HL-60 (cell line): ENCODE measurements around the gene USP47.

Experiments used
- GABPA ChIP-seq: IDR thresholded peaks from 2 replicates; pipeline ENCODE4 v1.6.1; 2012; ENCODE audit warnings: low read depth
- TF ChIP-seq, protein P1 (sequence below): IDR thresholded peaks from one replicate; pipeline ENCODE4 v1.5.1; 2011; ENCODE audit warnings: low read length, control low read depth, inconsistent platforms; ENCODE audit not compliant: insufficient read depth
- TF ChIP-seq, protein P2 (sequence below): IDR thresholded peaks from 2 replicates; pipeline ENCODE4 v1.6.1; 2012; ENCODE audit warnings: low read depth; ENCODE audit not compliant: insufficient replicate concordance

DNA sequence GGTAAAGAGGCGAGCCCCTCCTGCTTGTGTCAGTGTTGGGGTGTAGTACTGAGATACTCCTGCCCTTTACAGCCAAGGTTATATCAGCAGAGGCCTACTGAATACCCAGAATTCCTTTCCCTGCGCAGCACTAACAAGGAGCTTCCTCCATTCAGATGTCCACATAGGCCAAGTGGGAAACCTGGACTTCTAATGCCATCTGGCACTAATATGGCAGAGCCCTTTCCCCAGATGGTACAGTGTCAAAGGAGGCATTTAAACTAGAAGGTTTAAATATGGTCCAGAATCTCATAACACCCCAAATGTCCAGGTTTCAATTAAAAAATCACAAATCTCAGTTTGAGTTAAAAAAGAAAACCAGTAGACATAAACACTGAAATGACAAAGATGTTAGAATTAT, 68.8 kb downstream of the USP47 start:
- TF ChIP-seq, protein P1, sequence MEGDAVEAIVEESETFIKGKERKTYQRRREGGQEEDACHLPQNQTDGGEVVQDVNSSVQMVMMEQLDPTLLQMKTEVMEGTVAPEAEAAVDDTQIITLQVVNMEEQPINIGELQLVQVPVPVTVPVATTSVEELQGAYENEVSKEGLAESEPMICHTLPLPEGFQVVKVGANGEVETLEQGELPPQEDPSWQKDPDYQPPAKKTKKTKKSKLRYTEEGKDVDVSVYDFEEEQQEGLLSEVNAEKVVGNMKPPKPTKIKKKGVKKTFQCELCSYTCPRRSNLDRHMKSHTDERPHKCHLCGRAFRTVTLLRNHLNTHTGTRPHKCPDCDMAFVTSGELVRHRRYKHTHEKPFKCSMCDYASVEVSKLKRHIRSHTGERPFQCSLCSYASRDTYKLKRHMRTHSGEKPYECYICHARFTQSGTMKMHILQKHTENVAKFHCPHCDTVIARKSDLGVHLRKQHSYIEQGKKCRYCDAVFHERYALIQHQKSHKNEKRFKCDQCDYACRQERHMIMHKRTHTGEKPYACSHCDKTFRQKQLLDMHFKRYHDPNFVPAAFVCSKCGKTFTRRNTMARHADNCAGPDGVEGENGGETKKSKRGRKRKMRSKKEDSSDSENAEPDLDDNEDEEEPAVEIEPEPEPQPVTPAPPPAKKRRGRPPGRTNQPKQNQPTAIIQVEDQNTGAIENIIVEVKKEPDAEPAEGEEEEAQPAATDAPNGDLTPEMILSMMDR = no peak
- TF ChIP-seq, protein P2, sequence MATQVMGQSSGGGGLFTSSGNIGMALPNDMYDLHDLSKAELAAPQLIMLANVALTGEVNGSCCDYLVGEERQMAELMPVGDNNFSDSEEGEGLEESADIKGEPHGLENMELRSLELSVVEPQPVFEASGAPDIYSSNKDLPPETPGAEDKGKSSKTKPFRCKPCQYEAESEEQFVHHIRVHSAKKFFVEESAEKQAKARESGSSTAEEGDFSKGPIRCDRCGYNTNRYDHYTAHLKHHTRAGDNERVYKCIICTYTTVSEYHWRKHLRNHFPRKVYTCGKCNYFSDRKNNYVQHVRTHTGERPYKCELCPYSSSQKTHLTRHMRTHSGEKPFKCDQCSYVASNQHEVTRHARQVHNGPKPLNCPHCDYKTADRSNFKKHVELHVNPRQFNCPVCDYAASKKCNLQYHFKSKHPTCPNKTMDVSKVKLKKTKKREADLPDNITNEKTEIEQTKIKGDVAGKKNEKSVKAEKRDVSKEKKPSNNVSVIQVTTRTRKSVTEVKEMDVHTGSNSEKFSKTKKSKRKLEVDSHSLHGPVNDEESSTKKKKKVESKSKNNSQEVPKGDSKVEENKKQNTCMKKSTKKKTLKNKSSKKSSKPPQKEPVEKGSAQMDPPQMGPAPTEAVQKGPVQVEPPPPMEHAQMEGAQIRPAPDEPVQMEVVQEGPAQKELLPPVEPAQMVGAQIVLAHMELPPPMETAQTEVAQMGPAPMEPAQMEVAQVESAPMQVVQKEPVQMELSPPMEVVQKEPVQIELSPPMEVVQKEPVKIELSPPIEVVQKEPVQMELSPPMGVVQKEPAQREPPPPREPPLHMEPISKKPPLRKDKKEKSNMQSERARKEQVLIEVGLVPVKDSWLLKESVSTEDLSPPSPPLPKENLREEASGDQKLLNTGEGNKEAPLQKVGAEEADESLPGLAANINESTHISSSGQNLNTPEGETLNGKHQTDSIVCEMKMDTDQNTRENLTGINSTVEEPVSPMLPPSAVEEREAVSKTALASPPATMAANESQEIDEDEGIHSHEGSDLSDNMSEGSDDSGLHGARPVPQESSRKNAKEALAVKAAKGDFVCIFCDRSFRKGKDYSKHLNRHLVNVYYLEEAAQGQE = no peak
- no peak for TF ChIP-seq GABPA
